KBM-7 (cell line): ENCODE results near the gene CLDN9.

ENCODE experiments used
- DNase-seq: peaks from one replicate; pipeline ENCODE4 v3.0.0-alpha.2; 2015
- in situ Hi-C: fragments of 300-500 bp; cut with MboI; formaldehyde crosslinking; loops from 2 replicates; pipeline ENCODE4 v1.14.3; 2020; ENCODE audit warnings: low sequenced_read_pairs, low pct_unique_long_range_greater_than_20kb, mixed read lengths

CLDN9 gene

GRCh38 chr16:2973605-2974318, 39.0 kb upstream of the CLDN9 start:
- no peak for DNase-seq
- in situ Hi-C loops: no loop called here

DNA sequence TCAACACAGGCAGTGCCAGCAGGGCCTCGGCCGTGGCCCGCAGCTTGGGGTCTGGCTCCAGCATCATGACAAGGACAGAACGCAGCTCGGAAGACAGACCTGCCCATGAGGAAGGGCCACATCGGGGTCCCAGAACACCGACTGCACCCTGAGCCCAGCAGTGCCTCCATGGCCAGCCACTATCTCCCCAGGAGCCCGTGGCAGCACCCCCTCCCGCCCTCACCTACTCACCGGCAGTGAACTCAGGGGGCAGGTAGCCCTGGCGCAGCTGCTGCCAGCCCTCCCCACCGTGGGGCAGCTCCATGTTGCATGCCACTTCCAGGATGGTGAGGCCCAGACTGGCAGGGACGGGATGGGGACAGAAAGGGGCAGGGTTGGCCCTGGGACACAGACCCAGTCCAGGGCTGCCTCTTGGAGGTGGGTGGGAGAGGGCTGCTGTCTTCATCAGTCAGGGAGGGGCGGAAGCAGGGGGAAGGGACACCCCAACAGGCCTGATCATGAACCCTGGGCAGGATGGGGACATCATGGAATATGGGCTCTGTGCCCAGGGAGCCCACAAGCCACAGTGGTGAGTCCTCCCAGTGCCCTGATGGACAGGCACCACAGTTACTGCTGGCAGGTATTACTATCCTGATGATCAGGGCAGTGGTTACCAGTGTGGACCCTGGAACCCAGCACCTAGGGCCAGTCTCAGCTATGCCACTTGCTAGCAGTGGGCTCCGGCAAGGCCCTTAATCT, 38.2 kb upstream of the CLDN9 start:
- in situ Hi-C loops: no loop called here
- DNase-seq: no peak

DNA sequence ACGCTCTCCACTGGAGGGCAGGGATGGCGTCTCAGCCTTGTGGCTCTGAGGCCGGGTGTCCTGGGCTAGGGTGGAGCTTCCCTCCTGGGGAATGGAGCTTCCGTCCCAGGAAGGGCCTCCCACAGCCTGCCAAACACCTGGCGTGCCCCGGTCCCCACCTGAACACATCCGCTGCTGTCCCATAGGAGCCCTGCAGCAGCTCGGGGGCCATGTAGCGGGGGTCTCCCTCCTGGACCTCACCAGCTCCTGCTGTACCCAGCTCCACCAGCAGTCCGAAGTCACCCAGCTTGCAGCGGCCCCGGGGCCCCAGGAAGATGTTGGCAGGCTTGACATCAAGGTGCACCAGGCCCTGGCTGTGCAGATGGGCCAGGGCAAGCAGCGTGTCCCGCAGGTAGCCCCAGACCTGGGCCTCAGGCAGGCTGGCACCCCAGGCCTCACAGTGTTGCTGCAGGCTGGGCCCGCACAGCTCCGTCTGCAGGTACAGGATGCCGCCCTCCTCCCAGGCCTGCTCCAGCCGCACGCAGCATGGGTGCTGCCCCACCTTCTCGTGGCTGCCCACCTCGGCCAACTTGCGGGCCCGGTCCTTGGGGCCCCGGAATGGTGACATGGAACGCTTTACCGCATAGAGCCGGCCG, 37.4 kb upstream of the CLDN9 start:
- no peak for DNase-seq
- in situ Hi-C loops: no loop called here

DNA sequence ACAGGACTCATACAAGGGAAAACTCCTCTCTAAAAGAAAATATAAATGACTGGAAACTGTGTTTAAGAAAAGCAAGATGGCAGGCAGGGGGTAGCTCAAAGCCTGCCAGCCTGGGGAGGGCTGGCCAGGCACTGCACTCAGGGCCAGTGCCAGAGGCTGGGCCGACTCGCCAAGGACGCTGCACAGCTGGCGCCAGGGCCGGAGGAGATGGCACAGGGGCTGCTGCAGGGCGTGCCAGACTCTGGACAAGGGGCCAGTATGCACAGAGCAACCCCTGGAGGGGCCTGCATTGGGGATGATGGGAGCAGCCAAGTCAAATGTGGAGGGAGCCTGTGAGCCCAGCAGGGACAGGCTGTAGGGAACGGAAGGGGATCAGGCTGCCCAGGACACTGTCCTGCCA, 36.5 kb upstream of the CLDN9 start:
- in situ Hi-C loops: no loop called here
- no peak for DNase-seq

- in situ Hi-C loops: no loop called here
- DNase-seq: no peak
These were observed 36.0 kb upstream of the CLDN9 start for GRCh38 chr16:2976673-2977072.

GRCh38 chr16:2977440-2977839, 35.3 kb upstream of the CLDN9 start:
- in situ Hi-C loops: no loop called here
- DNase-seq: no peak

DNA sequence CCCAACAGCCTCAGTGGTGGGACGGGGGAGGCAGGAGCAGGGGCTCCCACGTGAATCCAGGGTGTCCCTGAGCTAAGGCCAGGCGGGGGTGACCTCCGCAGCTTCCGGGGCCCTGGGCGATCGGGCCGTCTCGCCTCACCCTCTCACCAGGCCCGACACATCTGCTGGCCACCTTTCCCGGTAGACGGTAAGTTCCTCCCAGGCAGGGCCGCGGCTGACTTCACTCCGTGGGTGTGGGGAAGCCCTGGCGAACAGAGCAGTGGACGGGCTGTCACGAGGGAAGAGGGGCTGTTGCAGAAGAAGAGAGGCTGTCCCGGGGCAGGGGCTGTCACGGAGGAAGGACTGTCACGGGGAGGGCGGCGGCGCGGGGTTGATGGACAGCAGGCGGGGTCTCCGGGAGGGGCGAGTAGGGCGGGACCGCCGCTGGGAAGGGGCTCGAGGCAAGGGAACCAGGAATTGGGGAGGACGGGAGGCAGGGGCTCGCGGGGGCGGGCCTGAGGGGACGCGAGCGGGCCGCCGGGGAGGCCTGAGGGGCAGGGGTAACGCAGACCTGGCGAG, 33.0 kb upstream of the CLDN9 start:
- in situ Hi-C loops: no loop called here

GRCh38 chr16:2980227-2981176, 32.2 kb upstream of the CLDN9 start, which contains the start of gene PKMYT1:
TSS of gene PKMYT1 (minus strand) at chr16:2980446. CDS start at chr16:2979657, 789 bp downstream.
- peak; percentile 92 for DNase-seq
- in situ Hi-C loops: no loop called here

More for the DNA sequence above, 33.0 kb upstream of the CLDN9 start:
- peak; percentile 33 for DNase-seq

DNA sequence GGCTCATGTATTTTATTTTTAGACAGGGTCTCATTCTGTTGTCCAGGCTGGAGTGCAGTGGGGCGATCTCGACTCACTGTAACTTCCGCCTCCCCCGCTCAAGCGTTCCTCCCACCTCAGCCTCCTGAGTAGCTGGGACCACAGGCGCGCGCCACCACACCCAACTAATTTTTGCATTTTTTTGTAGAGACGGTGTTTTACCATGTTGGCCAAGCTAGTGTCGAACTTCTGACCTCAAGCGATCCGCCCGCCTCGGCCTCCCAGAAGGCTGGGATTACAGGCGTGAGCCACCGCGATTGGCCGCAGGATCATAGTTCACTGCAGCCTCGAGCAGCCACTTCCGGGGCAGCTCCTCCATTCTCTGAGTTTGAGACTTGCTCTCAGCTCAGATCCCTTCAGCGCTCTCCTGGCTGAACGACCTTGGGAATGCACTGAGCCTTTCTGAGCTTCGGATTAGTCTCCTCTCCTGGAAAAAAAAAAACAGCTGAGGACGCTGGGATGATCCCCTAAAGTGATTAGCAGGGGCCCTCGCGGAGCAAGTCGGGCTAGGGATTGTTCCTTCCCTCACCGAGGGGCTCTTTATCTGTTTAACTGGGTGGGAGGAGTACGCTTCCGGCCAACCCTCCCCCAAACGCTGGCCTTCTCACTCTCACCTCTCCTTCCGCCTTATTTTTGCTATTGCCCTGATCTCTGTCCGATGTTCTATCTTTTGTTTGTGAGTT, 31.4 kb upstream of the CLDN9 start:
- no peak for DNase-seq
- in situ Hi-C loops: no loop called here

- in situ Hi-C loops: no loop called here
- no peak for DNase-seq
These were observed 30.8 kb upstream of the CLDN9 start for GRCh38 chr16:2981899-2982250.

GRCh38 chr16:2982402-2982801, 30.3 kb upstream of the CLDN9 start:
- in situ Hi-C loops: no loop called here
- DNase-seq: no peak

- peak; percentile 93 for DNase-seq
- in situ Hi-C loops: no loop called here
These were observed 29.0 kb upstream of the CLDN9 start for GRCh38 chr16:2983706-2984136.

DNA sequence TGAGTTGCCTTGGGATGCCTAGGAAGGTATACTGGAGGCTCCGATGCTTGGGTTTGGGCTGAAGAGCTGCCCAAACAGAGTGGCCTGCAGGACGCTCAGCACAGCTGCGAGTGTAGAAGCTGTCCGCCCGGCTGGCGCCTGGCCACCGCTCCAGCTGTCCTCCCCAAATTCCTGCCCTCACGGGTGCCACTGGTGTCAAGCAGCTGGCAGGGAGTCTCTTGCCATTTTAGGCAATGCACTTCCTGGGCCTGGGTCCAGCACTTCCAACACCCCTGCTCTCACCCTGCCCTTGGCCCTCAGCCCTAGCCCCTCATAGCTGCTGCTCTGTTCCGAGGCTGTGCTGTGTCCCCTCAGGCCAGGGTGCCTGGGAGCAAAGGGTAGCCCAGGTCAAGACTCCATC, 27.3 kb upstream of the CLDN9 start:
- no peak for DNase-seq
- in situ Hi-C loops: no loop called here

DNA sequence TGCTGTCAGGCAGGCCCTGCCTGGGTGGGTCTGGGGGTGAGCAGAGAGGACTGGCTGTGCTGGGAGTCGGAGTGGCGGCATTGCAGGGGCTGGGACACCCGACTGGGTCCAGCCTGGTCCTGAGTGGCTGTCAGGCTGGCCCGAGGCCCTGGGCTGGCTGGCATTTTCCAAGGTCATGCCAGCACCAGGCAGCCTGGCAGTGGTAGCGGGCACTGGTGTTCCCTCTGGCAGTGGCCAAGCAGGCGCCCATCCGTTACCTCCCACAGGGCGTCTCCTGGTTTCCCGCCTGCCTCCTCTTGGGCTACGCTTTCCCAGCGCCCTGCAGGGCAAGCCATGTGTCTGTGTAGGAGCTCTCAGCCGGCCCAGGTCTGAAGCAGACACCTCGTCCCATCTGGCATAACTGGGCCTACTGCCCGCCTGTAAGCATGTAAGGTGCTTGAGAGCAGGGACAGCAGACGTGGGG, 26.8 kb upstream of the CLDN9 start:
- in situ Hi-C loops: no loop called here
- DNase-seq: no peak

- no peak for DNase-seq
- in situ Hi-C loops: no loop called here
These were observed 26.0 kb upstream of the CLDN9 start for GRCh38 chr16:2986623-2987188.

DNA sequence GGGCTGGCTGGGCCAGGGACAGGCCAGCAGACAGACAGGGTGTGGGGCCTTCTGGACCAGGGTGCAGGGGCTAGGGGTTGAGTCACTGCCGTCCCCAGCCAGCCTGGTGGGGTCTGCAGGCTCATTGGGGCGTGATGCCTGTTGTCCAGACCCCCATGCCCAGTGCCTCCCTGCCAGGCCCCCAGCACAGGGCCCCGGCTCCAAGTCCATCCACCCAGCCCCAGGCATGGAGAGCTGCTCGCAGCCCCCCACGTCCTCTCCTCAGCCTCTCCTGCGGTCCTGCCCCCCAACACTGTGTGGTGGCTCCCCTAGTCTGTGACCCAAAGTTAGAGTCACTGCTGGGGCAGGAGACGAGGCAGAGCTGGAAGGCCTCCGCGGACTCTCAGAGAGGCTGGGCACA, 25.4 kb upstream of the CLDN9 start:
- DNase-seq: no peak
- in situ Hi-C loops: no loop called here

GRCh38 chr16:2987833-2988232, 24.9 kb upstream of the CLDN9 start:
- in situ Hi-C loops: no loop called here

GRCh38 chr16:2988590-2989099, 24.1 kb upstream of the CLDN9 start:
- in situ Hi-C loops: no loop called here
- no peak for DNase-seq

More at GRCh38 chr16:2987833-2988232, 24.9 kb upstream of the CLDN9 start:
- no peak for DNase-seq
